Ovary (tissue), 3 donors: ENCODE results near the gene DTX2.
"Not testable (repeated sequence)": the region's sequence is repeated elsewhere in the genome, so short reads cannot be mapped to it uniquely, and the experiment has no call there.

ENCODE experiments used
- EP300 ChIP-seq: sonication (generic); formaldehyde crosslinking; IDR thresholded peaks from one replicate; pipeline ENCODE4 v1.6.1; 2017; ENCODE audit warnings: antibody characterized with exemption
- POLR2A ChIP-seq: fragments of 450-650 bp; IDR thresholded peaks from one replicate; pipeline ENCODE4 v1.6.1; 2017; ENCODE audit warnings: antibody characterized with exemption, mild to moderate bottlenecking, moderate library complexity
- TF ChIP-seq, protein P1 (sequence below), 3 donors: fragments of 450-650 bp in 2 of 3; fragments of 200-600 bp in 1 of 3; IDR thresholded peaks; one replicate each; pipeline versions ENCODE4 v1.5.1 to v1.8.0; 2016 to 2022; ENCODE audit warnings: antibody characterized with exemption in 3 of 3, mild to moderate bottlenecking in 1 of 3
- donor health status: DM: no; HTN: no; CAD: no.

DNA sequence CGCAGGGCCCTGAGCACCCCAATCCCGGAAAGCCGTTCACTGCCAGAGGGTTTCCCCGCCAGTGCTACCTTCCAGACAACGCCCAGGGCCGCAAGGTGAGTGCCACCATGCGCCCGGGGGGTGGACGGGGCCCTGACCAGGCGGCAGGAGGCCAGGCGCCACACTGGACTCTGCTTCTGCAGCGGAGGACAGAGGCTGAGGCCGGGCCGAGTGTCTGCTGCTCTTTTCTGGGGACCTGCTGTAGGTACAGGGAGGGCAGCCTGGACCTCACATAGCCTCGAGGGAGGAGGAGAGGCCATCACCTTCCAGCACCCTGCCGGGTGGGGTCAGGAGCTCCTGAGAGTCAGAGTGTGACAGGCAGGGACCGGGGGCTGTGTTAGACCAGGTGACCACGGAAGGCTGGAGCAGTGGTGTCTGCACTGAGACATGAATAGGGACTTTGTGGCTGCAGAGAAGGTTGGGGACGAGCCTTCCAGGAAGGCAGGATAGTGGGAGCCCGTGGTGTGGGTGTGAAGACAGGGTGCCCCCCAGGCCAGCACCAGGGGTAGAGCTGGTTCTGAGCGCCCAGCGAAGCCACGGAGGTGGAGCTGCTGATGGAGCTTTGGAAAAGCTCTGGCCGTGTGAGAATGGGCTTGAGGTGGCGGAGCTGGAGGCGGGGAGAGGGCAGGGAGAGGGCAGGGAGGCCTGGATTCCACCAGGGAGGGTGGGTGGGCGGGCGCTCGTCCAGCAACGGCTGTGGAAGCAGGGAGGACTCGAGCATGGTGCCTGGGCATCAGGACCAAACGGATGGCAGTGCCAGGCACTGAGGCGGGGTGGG lies 43.0 kb downstream of the DTX2 start:
- TF ChIP-seq, protein P1, sequence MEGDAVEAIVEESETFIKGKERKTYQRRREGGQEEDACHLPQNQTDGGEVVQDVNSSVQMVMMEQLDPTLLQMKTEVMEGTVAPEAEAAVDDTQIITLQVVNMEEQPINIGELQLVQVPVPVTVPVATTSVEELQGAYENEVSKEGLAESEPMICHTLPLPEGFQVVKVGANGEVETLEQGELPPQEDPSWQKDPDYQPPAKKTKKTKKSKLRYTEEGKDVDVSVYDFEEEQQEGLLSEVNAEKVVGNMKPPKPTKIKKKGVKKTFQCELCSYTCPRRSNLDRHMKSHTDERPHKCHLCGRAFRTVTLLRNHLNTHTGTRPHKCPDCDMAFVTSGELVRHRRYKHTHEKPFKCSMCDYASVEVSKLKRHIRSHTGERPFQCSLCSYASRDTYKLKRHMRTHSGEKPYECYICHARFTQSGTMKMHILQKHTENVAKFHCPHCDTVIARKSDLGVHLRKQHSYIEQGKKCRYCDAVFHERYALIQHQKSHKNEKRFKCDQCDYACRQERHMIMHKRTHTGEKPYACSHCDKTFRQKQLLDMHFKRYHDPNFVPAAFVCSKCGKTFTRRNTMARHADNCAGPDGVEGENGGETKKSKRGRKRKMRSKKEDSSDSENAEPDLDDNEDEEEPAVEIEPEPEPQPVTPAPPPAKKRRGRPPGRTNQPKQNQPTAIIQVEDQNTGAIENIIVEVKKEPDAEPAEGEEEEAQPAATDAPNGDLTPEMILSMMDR (IDR thresholded peaks at IDR 0.05): not testable (repeated sequence)
- not testable (repeated sequence) for TF ChIP-seq POLR2A, EP300
